Stimulated activated CD8-positive, alpha-beta memory T cell treated with anti-CD3 and anti-CD28 coated beads, Interleukin-4, amount 100 ng/mL, for 1 hour (primary cell): ENCODE results near the gene PRCP.

Experiments used
- DNase-seq, 2 donors: peaks; one replicate each; pipeline ENCODE4 v3.0.0-alpha.2; 2020; ENCODE audit warnings: low read depth in 2 of 2, low spot score in 1 of 2

The PRCP gene

GRCh38 chr11:82831364-82831763 is 68.9 kb downstream of the PRCP start:
- no peak for DNase-seq

GRCh38 chr11:82830746-82831145 is 69.5 kb downstream of the PRCP start:
- no peak for DNase-seq

DNA sequence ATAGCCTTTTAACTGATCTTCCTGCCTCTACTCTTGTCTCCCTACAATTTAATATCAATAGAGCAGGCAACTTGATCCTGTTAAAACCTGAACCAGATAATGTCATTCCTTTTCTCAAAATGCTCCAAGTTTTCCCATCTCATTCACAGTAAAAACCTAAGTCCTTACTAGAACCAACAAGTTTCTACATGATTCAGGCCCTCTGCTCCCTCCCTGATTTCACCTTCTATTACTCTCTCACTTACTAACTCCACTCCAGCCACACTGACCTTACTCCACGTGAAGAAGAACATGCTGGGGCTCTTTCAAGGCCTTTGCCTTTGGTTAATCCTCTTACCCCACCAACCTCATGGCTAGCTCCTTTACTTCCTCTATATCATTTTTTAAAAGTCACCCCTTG is 71.1 kb downstream of the PRCP start:
- DNase-seq, result no peak

GRCh38 chr11:82828472-82828871 is 71.8 kb downstream of the PRCP start:
- DNase-seq, result no peak

GRCh38 chr11:82826526-82826925 is 73.7 kb downstream of the PRCP start:
- DNase-seq, result no peak

DNA sequence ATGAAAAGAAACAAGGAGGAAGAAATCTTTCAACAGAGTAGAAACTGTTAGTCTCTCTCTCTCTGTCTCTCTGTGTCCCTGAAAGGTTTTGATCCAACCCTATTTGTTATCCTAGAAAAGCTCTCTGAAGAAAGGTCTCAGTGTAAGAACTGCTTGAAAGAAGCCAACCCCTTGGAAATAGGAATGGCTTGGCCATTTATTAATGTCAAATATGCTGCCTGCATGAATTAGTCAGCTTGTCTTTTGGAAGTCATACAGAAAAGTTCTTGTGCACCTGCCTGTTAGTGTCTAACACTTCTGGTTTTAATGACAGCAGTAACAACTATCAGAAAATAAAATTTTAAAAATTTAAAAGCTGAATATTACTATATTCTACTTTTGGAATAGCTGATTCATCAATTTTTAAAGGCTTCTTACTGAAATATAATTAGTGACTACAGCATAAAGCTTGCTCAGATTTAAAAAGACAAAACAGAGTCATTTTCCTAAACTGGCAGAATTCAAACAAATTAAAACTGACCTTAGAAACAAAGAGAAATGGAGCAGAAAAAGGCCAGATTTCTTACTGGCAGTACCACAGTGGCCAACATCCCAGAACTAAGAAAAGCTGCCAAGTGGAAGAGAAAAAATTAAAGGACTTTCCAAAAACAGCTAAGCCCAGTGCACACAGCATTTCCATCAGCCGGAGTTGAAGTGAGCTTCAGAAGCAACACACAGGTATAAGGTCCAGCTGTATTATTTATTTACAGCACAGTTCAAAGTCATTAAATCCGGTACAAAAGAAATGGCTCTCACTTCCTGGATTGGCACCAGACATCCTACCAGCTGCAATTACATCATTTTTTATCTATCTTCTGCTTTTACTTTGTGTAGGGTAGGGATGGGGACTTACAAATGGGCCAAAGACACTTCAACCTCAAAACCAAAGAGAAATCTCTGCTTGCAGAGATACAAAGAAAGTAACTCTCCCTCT is 76.3 kb downstream of the PRCP start:
- no peak for DNase-seq

- DNase-seq, result no peak
Observed at GRCh38 chr11:82818409-82819043, 81.7 kb downstream of the PRCP start.

DNA sequence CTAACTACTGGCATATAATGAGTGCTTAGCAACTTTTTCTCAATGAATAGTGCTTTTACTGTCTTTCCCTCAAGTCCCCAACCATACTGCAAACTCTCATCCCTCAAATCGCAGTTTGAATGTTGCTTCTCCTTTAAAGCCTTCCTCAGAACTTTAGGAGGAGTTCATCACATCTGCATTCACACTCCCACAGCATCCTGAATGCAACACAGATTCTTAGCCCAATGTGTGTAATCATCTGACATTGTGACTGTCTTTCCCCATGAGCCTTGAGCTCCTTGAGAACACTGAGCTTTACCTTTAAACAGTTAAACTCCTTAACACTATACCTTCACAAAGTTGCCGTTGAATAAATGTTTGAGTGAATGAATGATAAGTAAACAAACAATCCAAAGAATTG is 84.8 kb downstream of the PRCP start:
- DNase-seq, result no peak

- DNase-seq, result no peak
Observed at GRCh38 chr11:82814379-82814778, 85.9 kb downstream of the PRCP start.

GRCh38 chr11:82811369-82811768 is 88.9 kb downstream of the PRCP start:
- DNase-seq, result no peak

GRCh38 chr11:82810738-82811137 is 89.5 kb downstream of the PRCP start:
- DNase-seq, result no peak

DNA sequence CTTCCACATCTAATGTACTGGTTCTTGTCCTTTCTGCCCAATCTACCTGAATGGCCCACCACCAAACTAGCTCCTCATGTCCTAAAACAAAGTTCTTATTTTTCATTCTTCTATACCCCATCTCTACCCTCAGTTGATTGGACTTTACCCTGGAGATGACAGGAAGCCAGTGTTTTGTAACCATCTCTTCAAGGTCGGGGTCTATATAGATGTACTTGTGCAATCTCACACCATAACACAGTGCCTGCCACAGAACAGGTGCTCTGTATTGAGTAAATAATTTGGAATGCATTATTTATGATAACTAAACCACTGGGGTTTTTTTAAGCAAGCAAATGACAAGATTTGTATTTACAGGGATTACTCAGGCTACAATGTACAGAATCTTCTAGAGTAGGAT is 89.9 kb downstream of the PRCP start:
- no peak for DNase-seq

- DNase-seq, result no peak
Observed at GRCh38 chr11:82807646-82808045, 92.6 kb downstream of the PRCP start.

DNA sequence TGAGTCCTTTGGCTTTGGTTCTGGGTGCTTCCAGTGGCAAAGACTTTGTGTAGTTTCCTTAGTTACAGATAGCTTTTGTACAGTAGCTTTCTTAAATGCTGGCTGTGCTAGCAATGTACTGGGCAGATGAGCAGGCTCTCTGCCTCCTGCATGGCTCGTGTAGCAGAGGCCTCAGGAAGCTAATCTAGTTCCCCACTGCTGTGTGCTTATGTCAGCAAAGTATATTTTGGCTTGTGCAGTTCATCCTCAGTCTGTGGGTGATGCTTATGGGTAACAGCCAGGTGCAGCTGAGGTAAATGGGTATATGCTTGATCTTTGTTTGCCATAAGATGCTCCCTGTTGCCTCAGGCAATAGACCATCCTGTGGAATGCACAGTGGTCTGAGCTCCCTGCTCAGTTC is 97.5 kb downstream of the PRCP start:
- DNase-seq, result no peak

DNA sequence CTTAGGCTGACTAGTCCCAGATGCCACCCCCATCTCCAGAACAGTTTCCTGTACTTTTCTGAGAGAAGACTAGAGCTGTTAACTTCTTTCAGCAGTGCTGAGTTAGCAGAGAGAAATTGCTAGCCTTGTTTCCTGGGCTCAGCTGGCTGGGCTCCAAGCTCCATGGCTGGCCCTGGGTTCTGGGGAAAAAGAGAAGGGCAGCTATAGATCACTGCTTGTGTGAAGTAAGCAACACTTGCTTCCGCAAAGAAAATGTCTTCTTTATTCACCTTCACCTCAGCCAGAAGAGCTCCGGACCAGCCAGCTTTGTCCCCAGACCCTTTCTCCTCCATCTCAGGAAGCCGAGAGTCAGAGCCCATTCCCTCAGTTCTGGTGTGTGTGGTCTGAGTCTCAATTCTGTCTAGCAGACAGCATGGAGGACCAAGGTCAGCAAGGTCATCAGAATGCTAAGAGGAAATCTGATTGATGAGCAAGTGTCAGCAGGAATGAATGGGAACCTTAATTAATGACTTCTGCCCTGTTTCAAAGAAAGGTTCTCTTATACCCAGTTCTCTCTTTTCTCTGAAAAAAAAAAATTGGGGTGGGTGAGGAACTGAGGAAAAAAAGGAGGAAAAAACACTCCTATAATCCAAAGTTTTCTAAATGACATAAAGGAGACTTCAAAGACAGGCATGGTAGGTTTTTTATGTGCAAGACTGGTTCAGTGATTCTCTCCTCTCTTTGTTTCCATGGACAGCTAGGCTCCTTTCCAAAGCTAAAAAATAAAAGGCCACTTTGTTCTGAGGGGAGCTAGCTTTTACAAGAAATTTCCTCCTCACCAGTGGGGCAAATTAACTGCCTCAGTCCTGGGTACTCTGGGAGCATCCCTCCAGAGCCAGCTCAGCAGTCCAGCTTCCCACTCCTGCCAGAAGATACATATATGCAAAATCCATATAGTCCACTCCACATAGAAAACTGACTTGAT is 103.0 kb downstream of the PRCP start:
- DNase-seq, result no peak

DNA sequence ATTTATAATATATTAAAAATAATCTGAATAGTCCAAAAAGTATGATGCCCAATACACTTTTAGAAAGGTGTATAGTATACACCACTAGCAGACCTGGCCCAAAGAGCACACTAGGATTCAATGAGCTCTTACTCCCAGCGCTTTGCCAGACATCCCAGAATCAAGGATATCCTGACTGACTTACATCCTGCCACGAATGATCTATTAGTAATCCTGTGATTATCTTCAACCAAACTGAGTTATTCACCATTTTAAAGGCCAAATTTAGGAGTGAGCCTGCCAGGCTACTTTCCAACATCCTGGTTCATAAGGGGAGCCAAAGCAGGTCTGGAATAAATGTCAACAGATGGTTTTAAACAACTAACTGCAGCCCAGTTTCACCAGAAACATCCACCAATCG is 105.7 kb downstream of the PRCP start:
- DNase-seq, result no peak

DNA sequence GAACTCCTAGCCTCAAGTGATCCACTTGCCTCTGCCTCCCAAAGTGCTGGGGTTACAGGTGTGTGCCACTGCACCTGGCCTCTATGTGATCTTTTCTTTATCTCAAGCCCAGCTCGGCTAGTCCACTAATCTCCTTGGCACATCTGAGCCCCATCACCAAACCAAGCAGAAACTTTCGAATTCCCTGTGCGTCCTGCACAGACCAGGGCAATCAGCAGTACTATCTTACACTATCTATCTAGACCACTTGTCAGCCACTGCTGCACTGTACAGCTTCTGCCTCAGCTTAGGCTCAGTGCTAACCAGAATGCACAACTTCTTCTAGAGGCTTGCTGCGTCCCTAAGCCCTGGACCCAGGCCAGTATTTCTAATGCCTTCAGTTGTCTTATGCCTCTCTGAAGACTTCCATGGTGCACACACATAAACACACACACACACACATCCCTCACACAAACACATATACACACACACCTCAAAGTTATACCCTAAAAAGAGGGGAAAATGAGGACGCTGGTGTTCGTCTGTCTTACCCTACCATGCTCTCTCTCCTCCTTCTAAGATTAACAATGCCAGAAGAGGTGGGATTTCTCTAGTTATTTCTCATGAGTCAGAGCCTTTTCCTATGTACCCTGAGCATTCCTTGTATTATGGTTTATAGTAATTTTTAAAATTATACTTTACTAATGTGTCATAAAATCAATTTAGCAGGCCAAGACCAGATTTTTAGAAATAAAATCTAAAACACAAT is 107.2 kb downstream of the PRCP start:
- no peak for DNase-seq

DNA sequence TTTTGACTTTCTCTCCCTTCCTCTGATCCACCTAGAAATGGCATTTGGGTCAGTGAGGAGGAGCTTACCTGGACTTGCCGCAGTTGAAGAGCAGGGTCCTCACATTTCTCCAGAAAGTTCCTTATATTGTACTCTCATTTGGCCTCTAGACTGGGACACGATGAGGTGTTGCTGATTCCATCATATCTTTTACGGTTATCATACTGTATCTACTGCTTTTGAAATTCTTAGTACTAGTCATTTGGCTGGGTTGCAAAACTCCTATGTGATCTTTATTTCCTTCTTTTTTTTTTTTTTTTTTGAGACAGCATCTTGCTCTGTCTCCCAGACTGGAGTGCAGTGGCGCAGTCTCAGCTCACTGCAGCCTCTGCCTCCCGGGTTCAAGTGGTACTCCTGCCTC is 107.9 kb downstream of the PRCP start:
- DNase-seq, result no peak

DNA sequence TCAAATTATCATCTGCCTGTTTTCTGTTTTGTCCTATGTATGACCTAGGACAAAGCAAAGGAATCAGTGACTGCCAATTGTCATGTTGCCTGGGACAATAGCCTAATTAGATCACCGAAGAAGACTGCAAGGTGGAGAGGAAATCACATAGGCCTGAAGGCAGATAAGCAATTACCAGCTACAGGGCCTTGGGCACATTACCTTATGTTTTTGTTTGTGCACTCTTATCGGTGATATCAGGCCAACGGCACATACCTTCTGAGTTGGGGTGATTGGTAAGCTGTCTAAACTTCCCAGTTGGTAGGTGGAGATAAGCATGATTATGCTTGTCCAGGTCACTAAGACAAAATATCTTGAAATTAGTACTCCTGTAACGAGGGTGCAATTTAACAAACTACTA is 108.5 kb downstream of the PRCP start:
- no peak for DNase-seq

DNA sequence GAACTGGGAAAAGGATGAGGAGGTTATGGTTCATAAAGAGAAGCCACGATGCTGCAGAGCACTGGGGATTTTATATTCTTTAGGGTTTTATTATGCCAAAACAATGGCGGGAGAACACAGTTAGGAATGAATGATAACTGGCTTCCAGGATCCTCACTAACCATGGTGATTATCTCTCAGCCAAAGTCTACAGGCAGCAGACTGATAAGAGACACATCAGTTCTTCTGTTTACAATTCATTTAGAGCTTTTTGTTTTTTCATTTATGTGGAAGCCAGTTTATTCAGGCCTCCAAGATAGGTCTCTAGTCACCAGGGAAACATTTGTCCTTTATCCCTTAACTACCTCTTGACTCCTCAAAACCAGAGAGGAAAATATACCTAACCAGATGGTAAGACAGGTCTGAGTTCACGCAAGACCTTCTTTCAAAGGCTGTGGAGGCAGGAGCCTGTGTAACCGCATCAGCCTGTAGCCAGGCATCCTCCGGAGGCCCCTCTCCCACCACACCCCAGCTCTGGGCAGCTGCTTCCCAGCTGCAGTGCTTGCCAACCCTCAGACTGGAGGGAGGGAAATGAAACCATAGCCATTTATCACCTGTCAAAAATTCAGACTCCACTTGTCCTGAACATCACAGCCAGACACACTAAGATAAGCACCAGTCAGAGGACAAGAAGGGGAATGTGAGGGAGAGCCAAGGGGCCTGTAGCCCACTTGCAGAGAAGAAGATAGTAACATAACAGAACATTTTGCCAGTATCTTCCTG is 109.3 kb downstream of the PRCP start:
- no peak for DNase-seq
